Liver (tissue), 3 donors: ENCODE results near the gene SPHK2.

Experiments used
- EGR1 ChIP-seq, 2 donors: IDR thresholded peaks; 2 replicates each; pipeline ENCODE4 v1.6.1; 2016 to 2018; ENCODE audit warnings: antibody characterized with exemption in 2 of 2, low read depth in 2 of 2
- JUND ChIP-seq, 2 donors: IDR thresholded peaks; 2 replicates each; pipeline ENCODE4 v1.6.1; 2016; ENCODE audit warnings: antibody characterized with exemption in 2 of 2
- SP1 ChIP-seq: IDR thresholded peaks from 2 replicates; pipeline ENCODE4 v1.6.1; 2018; ENCODE audit warnings: antibody characterized with exemption, mild to moderate bottlenecking
- TF ChIP-seq, protein P1 (sequence below): fragments of 150-350 bp; IDR thresholded peaks from 2 replicates; pipeline ENCODE4 v1.5.1; 2017; ENCODE audit warnings: improper control_type of control experiment, low read depth, low read length; ENCODE audit not compliant: missing input control
- TF ChIP-seq, protein P2 (sequence below): IDR thresholded peaks from 2 replicates; pipeline ENCODE4 v1.6.1; 2016; ENCODE audit warnings: antibody characterized with exemption
- donor health status: healthy.
- donor health status: healthy.

DNA sequence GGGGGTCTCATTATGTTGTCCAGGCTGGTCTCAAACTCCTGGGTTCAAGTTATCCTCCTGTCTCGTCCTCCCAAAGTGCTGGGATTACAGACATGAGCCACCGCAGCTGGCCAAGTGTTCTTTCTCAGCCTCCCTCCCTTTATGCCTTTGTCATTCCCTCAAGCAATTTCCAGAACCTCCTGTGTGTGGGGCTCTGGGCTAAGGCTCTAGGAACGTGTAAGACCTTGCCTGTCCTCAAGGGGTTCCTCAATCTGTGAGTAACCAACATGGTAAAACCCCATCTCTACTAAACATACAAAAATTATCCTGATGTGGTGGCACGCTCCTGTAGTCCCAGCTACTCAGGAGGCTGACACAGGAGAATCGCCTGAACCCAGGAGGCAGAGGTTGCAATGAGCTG lies 28.3 kb upstream of the SPHK2 start:
- TF ChIP-seq, protein P1, sequence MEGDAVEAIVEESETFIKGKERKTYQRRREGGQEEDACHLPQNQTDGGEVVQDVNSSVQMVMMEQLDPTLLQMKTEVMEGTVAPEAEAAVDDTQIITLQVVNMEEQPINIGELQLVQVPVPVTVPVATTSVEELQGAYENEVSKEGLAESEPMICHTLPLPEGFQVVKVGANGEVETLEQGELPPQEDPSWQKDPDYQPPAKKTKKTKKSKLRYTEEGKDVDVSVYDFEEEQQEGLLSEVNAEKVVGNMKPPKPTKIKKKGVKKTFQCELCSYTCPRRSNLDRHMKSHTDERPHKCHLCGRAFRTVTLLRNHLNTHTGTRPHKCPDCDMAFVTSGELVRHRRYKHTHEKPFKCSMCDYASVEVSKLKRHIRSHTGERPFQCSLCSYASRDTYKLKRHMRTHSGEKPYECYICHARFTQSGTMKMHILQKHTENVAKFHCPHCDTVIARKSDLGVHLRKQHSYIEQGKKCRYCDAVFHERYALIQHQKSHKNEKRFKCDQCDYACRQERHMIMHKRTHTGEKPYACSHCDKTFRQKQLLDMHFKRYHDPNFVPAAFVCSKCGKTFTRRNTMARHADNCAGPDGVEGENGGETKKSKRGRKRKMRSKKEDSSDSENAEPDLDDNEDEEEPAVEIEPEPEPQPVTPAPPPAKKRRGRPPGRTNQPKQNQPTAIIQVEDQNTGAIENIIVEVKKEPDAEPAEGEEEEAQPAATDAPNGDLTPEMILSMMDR, result no peak
- TF ChIP-seq, protein P2, sequence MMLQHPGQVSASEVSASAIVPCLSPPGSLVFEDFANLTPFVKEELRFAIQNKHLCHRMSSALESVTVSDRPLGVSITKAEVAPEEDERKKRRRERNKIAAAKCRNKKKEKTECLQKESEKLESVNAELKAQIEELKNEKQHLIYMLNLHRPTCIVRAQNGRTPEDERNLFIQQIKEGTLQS, result no peak
- TF ChIP-seq JUND (IDR thresholded peaks at IDR 0.05) (no peak), SP1 (no peak), EGR1 (IDR thresholded peaks at IDR 0.05; ENCODE audit: low read depth in 2 of 2) (no peak)
